ENCODE measurements around the gene UPB1.
"Not testable (repeated sequence)": the region's sequence is repeated elsewhere in the genome, so short reads cannot be mapped to it uniquely, and the experiment has no call there.

The UPB1 gene

DNA sequence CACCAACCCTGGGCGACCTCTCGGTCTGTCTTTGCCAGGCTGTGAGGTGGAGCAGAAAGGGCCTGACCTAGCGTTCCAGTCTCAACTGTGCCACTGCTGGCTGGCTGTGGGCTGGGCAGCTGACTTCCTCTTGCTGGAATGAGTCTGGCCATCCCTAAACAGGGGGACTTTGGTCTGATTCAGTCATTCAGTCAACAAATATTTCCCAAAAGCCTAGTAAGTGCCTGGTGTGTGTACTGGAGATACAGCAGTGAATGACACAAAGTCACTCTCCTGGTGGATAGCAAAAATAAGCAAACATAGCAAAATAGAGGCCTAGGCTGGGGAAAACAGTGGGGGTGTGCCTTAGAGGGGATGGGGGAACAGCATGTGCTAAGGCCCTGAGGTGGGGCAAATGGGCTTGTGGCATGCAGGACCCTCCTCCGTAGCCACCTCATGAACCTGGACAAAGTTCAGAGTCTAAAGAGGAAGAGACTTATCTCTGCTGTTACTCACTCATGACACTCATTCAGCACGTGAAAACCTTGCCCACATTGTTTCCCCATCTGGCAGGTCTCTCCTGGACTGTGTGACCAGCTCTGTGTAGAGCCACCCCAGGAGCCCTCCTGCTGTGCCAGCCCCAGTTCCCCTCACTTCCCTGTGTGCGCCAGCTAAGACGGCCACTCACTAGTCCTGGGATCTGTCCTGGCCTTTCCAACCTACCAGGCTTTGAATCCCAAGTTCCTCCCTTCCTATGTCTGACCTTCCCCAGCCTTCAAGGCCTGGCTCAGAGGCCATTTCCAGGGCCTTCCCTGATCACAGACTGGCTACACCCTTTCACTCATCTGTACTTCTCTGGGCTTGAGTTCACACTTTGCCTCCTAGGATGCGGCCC is 55.1 kb downstream of the UPB1 start:
- in situ Hi-C loops (cut with HindIII; ENCODE audit: low pct_ligation_motif_present, low pct_unique_long_range_greater_than_20kb, low sequenced_read_pairs): no loop called here
- DNase-seq: no peak

DNA sequence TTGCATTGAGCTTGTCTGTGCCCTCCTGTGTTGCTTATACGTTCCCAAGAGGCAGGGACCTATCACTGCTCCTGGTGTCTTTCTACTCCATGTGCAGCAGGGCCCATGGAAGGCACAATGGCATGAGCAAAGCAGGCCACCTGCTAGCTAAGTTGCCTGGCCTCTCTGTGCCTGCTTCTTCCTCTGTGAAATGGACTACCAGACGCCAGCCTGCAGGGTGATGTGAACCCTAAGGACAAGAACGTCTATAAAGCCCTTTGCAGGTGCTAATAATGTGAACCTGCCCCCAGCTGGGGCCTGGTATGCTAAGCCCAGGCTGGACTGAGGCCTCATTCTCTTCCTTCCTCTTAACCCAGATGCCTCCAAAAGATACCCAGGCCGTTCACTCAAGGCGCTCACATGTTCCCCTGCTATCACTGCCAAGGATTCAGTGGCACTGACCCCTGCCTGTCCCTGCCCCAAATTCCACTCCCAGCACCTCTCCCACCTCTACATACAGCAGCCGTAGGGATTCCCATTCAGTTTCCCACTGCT is 55.8 kb downstream of the UPB1 start:
- no peak for DNase-seq
- in situ Hi-C loops (cut with HindIII; ENCODE audit: low pct_ligation_motif_present, low pct_unique_long_range_greater_than_20kb, low sequenced_read_pairs): no loop called here

DNA sequence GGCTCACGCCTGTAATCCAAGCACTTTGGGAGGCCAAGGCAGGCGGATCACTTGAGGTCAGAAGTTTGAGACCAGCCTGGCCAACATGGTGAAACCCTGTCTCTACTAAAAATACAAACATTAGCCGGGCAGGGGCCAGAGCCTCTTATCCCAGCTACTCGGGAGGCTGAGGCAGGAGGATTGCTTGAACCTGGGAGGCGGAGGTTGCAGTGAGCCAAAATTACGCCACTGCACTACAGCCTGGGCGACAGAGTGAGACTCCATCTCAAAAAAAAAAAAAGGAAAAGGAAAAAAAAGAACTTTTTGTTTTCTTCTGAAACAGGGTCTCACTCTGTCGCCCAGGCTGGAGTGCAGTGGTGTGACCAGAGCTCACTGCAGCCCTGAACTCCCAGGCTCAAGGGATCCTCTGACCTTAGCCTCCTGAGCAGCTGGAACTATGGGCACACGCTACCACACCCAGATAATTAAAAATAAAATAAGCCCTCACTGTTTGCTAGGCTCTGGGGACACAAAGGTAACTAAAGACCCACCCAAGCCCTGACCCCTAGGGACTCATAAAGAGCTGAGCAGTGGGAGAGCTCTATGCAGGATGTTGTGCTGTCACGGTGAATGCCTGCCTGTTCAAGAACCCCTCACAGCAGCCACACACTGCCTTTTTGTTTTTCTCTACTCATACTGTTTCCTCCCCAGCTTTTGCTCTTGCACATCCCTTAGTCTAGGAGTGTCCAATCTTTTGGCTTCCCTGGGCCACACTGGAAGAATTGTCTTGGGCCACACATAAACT is 57.6 kb downstream of the UPB1 start:
- in situ Hi-C loops (cut with HindIII; ENCODE audit: low pct_ligation_motif_present, low pct_unique_long_range_greater_than_20kb, low sequenced_read_pairs); DNase-seq: not testable (repeated sequence)

DNA sequence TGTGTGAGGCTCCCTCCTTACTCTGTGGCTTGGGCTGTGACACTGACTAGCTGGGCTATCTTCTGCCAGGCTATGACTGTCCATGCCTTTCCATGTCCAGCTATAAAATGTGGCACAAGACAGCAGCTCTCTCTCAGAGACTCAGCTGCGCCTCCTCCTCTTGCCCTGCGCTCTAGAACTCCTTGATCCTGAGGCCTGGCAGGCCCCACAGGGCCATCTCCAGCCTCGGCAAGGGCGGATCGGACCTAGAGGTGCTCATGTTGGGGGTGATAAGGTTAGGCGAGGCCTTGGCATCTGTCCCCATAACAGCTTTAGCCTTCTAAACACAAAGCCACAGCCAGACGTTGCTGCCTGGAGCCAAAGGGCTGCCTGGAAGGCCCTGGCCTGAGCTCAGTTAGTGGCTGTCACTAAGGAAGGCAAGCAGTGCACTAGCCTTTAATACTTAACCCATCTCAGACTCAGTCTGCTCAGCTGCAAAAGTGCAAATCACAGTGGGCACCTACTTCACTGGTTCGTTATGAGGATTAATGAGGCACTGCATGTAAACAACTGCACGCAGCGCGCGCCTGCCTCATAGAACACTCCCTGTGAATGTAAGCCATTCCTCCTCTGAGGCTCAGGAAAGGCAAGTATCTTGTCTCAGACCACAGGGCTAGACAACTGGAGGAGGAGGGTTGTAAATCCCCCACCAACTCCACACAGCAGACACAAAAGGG is 58.6 kb downstream of the UPB1 start:
- DNase-seq: no peak
- in situ Hi-C loops (cut with HindIII; ENCODE audit: low pct_ligation_motif_present, low pct_unique_long_range_greater_than_20kb, low sequenced_read_pairs): no loop called here

DNA sequence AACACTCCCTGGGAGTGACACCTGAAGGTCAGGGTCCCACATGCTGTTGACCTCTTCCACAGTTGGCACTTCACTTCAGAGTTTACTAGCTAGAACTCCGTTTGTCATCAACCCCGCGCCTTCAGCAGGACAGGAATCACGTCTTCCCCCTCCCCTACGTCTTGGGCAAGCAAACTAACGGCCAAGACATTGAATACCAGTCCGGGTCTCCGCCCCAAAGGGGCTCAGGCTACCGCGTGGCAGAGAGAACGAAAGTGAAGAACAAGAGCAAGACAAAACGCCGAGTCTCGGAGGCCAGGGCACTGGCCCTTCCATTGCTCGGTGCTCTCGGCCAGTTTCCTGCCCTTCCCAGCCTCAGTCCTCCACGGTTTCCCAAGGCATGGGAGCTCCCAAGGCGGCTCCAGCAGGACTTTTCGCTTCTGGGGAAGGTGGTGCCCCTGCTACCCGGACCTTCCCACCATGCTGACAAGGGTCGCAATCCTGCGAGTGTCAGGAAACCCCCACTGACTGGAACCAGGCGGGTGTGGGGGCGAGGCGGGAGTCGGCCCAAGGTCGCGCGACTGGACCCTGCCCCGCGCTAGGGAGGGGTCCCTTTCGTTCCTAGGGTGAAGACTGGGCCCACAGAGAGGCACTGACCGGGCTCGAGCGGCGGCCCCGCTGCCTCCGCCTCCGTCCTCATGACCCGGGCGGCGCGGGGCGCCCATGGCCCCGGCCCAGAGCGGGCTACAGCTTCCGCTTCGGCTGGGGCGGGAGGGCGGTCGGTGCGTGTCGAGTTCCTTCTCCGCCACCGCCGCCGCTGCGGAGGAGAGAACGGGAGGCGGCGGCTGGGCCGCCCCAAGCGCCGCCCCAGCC is 59.4 kb downstream of the UPB1 start, which contains the start of gene GUCD1:
Gene GUCD1, minus strand, starts transcription at position 826 of the 852 bp plus-strand sequence. Its CDS starts 147 bp downstream, at position 679.
- in situ Hi-C loops (cut with HindIII; ENCODE audit: low pct_ligation_motif_present, low pct_unique_long_range_greater_than_20kb, low sequenced_read_pairs): no loop called here
- DNase-seq: peak; percentile 37

DNA sequence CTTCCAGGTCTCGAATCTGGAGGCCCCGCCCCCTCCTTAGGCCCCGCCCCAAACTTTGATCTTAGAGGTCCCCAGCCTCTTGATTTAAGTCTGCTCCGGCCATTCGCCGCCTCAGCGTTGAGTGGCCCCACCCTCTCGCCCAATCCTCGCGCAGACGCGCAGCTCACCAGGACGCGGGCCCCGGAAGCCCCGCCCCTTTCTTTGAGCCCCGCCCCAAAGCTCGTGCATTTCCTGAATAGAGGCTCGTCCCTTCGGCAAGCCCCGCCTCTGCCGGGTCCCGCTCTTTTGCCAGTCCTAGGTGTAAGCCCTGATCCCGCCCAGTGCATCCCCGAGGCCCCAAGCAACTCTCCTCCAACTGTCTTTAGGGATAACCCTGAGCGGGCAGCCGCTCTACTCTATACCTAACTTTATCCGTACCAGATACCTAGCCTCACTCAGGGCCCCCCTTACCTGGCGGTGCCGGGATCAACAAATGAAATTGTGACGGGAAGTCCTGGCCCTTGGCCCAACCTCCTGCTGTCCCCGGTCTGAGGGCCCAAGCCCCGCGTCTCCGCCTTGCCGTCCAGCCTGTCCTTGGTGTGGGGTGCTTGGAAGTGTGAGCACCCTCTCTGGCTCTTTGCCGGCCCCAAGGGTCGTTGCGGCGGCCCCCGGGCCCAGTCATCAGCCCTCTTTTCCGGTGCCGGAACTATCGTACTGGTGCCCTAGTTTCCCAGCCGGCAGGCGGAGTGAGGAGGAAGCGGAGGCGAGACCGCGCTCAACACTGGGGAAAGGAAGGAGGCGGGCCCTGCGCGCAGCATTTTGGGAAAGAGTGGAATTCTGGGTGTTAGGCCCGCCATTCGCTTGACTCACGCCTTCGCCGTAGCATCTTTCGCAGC is 60.3 kb downstream of the UPB1 start, which contains the start of gene SNRPD3:
Gene SNRPD3, plus strand, starts transcription at position 835 of the 875 bp plus-strand sequence. CDS start 1,676 bp downstream, outside the sequence.
- in situ Hi-C loops (cut with HindIII; ENCODE audit: low pct_ligation_motif_present, low pct_unique_long_range_greater_than_20kb, low sequenced_read_pairs): no loop called here
- DNase-seq: peak; percentile 96

DNA sequence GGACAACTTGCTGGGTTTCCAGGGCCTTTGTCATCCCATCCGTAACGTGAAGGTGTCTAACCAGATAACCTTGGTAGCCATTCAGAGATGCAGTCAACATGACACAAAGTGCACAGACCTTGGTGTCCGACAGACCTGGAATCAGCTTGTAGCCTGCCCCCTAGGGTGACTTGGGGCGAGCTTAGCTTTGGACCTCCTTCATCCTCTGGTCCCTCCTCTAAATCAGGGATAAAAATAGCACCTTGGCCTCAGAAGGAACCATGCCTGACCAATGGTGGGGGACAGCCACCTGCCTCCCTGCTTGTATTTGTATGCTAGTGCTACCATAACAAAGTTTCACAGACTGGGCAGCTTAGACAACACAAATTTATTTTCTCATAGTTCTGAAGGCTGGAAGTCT is 64.3 kb downstream of the UPB1 start:
- no peak for DNase-seq
- in situ Hi-C loops (cut with HindIII; ENCODE audit: low pct_ligation_motif_present, low pct_unique_long_range_greater_than_20kb, low sequenced_read_pairs): no loop called here

DNA sequence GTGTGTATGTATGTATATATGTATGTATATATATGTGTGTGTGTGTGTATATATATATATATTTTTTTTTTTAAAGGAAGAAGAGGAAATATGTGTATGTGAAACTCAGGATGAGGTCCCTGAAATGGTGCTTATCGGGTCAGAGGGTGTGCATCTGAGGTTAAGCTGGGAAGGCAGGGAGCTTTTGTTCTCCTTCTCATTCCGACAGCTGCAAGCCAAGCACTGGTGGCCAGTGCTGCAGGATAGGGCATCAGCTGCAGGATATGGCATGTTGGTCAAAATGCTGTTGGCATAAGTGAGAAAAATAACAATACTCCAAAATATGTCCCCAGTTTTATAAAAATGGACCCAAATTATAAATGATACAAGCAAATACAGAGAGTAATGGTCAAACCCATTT is 68.1 kb downstream of the UPB1 start:
- DNase-seq: no peak
- in situ Hi-C loops (cut with HindIII; ENCODE audit: low pct_ligation_motif_present, low pct_unique_long_range_greater_than_20kb, low sequenced_read_pairs): no loop called here

DNA sequence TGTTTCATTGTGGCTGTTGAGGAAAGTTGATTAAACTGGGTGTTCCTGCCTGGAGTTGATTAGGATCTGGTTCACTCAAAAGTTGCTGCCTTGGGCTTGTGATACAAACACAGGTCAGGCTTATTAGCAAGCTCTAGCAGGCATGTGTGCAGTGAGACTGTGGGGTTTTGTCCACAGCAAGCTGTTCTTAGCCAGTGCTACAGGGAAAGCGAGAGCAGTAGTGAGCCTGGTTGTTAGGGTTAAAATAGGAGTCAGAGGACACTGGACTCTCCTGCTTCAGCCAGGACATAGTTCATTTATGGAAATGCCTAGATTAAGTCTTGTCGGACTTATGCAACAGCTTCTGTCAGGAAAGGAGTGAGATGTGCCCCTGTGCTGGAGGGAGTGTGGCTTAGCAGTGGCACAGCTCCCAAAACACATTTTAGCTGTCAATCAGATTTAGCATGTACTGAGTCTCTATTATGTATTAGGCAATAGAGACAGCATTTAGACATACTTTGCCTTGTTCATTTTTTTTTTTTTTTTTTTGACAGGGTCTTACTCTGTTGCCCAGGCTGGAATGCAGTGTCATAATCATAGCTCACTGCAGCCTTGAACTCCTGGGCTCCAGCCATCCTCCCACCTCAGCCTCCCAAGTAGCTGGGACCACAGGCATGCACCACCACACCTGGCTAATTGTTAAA is 69.4 kb downstream of the UPB1 start:
- DNase-seq: no peak
- in situ Hi-C loops (cut with HindIII; ENCODE audit: low pct_ligation_motif_present, low pct_unique_long_range_greater_than_20kb, low sequenced_read_pairs): no loop called here

DNA sequence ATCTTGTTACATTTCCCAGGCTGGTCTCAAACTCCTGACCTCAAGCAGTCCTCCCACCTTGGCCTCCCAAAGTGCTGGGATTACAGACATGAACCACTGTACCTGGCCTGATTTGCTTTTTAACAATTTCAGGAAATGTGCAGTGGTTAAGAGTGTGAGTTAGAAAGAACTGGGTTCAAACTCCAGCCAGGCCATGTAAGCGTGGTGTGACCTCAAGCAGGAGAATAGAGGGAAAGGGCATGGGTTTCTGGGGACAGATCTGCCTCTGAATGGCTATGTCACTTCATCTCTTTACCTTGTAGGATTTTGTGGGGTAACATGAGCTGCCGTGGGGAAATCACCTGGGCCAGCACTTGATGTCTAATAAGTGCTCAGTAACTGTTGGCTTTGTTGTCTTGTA is 69.9 kb downstream of the UPB1 start:
- in situ Hi-C loops (cut with HindIII; ENCODE audit: low pct_ligation_motif_present, low pct_unique_long_range_greater_than_20kb, low sequenced_read_pairs): no loop called here
- DNase-seq: no peak

DNA sequence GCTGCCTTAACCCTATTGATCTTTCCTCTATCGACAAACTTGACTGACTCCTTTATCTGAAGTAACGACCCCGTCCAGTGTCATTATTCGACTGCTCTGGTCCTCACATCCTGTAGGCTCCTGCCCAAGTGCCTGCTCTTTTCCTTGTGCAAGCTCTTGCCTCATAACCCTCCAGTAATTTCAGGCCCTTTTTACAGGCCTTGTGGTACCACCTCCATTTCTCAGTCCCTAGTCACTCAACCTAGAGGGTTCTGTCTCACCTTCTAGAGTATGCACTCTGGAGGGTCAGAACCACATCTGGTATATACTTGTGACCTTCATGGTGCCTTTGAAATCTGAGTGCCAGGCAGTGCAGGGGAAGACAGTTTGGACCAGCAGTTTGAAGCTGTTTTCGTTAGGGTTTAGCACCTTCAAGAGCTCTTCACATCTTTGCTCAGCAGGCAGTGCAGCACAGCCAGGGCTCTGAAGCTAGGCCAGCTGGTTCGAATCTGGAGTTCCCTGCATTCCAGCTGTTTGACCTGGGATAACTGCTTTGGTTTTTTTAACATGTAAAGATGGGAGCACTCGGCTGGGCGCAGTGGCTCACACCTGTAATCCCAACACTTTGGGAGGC is 71.9 kb downstream of the UPB1 start:
- in situ Hi-C loops (cut with HindIII; ENCODE audit: low pct_ligation_motif_present, low pct_unique_long_range_greater_than_20kb, low sequenced_read_pairs): no loop called here
- no peak for DNase-seq

DNA sequence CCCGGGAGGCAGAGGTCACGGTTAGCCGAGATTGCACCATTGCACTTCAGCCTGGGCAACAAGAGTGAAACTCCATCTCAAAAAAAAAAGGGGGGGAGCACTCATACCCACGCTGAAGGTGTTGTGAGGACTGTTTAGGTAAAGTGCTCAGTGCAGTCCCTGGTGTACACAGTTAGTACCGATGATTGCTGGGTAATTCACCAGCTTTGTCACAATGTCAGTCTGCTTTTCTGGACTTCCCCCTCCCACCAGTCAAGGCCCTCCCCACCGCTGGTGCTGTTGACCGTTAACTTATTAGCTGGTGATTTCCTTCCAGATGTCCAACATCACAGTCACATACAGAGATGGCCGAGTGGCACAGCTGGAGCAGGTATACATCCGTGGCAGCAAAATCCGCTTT is 72.5 kb downstream of the UPB1 start:
- in situ Hi-C loops (cut with HindIII; ENCODE audit: low pct_ligation_motif_present, low pct_unique_long_range_greater_than_20kb, low sequenced_read_pairs): no loop called here
- DNase-seq: no peak

DNA sequence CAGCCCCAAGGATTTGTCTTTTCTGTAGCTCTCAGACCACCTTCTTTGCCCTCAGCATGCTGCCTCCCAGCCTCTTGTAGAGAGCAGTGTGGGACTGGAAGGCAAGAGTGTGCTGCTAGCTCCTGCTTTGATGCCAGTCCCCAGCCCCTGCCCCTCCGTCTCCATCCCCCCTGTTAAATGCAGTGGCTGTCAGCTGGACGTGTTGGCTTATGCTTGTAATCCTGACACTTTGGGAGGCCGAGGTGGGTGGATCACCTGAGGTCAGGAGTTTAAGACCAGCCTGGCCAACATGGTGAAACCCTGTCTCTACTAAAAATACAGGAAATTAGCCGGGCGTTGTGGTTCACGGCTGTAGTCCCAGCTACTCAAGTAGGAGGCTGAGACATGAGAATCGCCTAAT is 76.1 kb downstream of the UPB1 start:
- no peak for DNase-seq
- in situ Hi-C loops (cut with HindIII; ENCODE audit: low pct_ligation_motif_present, low pct_unique_long_range_greater_than_20kb, low sequenced_read_pairs): no loop called here

DNA sequence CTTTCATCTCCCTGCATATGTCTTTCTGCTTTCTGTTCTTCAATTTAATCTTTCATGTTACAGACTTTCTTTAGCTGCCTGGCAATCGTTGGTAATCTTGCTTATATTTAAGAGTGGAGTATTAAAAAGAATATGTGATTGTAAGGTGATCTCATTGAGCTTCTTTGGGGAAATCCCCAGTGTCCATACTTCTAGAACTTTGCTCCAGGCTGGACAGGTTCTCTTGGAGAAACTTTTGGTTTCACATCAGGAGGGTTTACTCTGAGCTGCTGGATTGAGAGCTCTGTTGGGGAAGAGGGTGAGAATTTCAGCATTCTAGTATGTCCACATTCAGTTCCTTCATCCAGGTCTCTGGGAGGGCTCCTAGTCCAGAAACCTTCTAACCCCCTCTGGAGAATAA is 81.6 kb downstream of the UPB1 start:
- in situ Hi-C loops (cut with HindIII; ENCODE audit: low pct_ligation_motif_present, low pct_unique_long_range_greater_than_20kb, low sequenced_read_pairs): no loop called here
- no peak for DNase-seq

All from ACHN (cell line).